Daoy (cell line): Measurements from ENCODE around the gene C2CD3. TPM values are rescaled to one million over a fixed set of nuclear protein-coding genes. Genes with fewer than 3 reads are reported as not detected.
A peak's percentile ranks its signal among the peaks of the same experiment; 100 is the strongest.

Experiments used
- DNase-seq: peaks from one replicate; pipeline ENCODE4 v3.0.0-alpha.2; 2015; ENCODE audit warnings: low read depth
- total RNA-seq: library from RNA; depleted of rRNA; stranded (reverse); fragments of >200 nt; shearing (Covaris generic); gene quantifications from 2 replicates; pipeline ENCODE4 v1.2.3, GENCODE V29; 2014

Gene C2CD3
- total RNA-seq, 1 experiment from 2014 or later = 21.9 TPM

- no peak for DNase-seq
Observed at GRCh38 chr11:74020539-74020938, 150.3 kb downstream of the C2CD3 start.

GRCh38 chr11:74019860-74020259 lies 150.9 kb downstream of the C2CD3 start:
- peak; percentile 39 for DNase-seq

GRCh38 chr11:74019104-74019738 lies 151.6 kb downstream of the C2CD3 start:
- DNase-seq = no peak

GRCh38 chr11:74018331-74019005 lies 152.3 kb downstream of the C2CD3 start:
- DNase-seq = peak; percentile 66

GRCh38 chr11:74017631-74018030 lies 153.2 kb downstream of the C2CD3 start:
- no peak for DNase-seq

- no peak for DNase-seq
Observed at GRCh38 chr11:74015919-74016684, 154.7 kb downstream of the C2CD3 start.

- no peak for DNase-seq
Observed at GRCh38 chr11:74014880-74015279, 155.9 kb downstream of the C2CD3 start.

GRCh38 chr11:74013141-74013540 lies 157.7 kb downstream of the C2CD3 start:
- no peak for DNase-seq

GRCh38 chr11:74012074-74012809 lies 158.6 kb downstream of the C2CD3 start:
- DNase-seq = no peak

GRCh38 chr11:74011360-74012073 lies 159.3 kb downstream of the C2CD3 start:
- DNase-seq = no peak

- DNase-seq = no peak
Observed at GRCh38 chr11:74010306-74011300, 160.2 kb downstream of the C2CD3 start.

GRCh38 chr11:74009675-74010305 lies 161.0 kb downstream of the C2CD3 start:
- DNase-seq = no peak

- no peak for DNase-seq
Observed at GRCh38 chr11:74009230-74009547, 161.6 kb downstream of the C2CD3 start.

- DNase-seq = no peak
Observed at GRCh38 chr11:74008373-74009229, 162.2 kb downstream of the C2CD3 start, which contains the start of gene UCP3. TSS of gene UCP3 (minus strand) at chr11:74009085. CDS start at chr11:74007042, 2,043 bp downstream.

- no peak for DNase-seq
Observed at GRCh38 chr11:74007691-74008372, 163.0 kb downstream of the C2CD3 start.

GRCh38 chr11:74006743-74007304 lies 164.0 kb downstream of the C2CD3 start:
- no peak for DNase-seq

- no peak for DNase-seq
Observed at GRCh38 chr11:74005721-74006517, 164.9 kb downstream of the C2CD3 start.
